GM18511 (cell line): ENCODE results near the gene TRPV6.

Experiments
- ATAC-seq: cut with Tn5 transposase; IDR thresholded peaks from one replicate; pipeline ENCODE4 v1.9.1; 2021; ENCODE audit warnings: mild to moderate bottlenecking, moderate library complexity; ENCODE audit not compliant: unreplicated experiment

TRPV6 gene

DNA sequence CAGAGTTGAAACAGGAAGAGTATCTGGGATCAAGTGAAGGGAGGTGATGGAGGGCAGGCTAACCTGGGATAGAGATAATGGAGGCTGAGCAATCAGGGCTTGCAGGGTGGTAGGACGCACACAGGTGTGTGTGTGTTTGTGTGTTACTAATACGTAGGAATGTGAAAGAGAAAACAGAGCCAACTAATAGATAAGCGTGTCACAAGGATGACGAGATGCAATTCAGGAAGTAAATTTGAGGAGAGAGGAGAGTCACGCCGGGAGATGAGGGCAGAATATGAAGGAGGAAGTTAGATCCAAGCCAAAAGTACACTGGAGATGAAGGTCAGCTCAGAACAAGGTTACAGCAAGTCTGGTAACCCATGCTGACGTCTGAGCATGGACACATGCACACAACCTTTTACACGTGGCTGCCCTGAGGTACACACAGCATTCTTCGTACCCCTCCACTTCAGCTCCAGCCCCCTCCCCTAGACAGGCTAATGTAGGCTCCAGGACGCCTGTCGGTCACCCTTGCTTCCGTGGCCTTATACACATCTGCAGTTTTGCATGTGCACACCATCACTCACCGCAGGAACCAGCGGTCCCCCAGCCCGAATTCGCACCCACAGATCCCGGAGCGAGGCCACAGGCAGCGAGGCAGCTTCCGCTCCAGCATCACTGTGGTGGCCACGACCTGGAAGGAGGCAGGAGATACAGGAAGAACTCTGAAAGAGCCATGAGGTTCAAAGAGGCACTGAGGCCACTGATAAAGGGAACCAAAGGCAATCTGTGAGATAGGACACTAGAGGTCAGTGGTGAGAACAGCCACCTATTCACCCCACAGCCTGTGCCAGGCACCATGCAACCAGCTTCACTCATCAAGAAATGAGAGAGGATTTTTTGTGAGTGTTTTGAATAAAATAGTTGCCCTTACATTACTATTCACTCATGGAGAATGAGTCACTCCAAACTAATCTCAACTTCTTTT is 23.7 kb upstream of the TRPV6 start:
- no peak for ATAC-seq

DNA sequence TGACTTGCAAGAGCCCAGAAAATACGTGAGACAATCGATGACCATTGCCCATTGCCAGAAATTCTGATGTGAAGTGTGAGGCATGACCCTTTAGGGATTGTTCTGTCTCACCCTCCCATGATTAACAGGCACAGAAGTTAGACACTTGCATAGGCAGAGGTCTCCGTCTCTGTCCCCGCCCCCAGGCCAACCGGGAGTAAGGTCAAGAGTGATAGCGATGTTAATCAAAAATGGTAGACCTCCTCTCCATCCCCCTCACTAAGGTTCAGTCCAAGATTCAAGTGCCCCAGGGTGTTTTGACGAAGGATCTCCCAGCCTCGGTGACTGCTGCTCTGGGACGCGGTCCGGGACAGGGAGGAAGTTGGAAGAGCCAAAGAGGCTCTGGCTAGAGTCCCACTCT is 22.7 kb upstream of the TRPV6 start:
- ATAC-seq, result no peak

DNA sequence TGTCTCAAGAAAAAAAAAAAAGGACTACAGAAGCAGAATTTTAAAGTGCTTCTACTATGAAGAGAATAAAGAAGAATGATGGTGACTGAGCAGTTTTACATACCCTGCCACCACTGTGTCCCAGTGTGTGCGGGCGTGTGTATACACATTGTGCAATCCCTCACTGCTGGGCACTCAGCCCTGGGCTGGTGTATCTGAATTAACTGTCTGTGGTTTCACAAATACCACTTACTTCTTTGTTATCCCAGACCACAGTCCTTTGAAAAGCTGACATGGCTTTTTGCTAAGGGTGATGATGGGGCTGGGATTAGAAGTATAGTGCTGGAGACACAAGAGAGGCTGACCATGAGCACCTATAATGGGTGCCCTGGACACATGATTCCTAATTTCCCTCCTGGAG is 21.1 kb upstream of the TRPV6 start:
- no peak for ATAC-seq

DNA sequence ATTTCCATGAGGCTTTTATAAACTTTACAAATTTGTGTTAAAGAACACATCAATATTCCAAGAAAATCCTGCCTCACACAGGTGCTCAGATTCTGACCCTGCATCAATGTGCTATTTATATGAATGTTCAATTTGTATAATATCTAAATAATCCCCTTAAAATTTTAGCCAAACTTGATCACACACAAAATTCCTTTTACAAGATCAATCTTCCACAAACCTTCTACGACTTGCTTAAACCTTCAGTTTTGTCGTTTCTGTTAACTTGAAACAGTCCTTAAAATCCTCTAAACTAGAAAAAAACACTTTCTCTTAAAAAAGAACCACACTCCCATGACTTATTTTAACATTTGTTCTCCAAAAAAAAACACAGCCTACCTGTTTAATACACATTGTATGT is 20.2 kb upstream of the TRPV6 start:
- ATAC-seq, result no peak

DNA sequence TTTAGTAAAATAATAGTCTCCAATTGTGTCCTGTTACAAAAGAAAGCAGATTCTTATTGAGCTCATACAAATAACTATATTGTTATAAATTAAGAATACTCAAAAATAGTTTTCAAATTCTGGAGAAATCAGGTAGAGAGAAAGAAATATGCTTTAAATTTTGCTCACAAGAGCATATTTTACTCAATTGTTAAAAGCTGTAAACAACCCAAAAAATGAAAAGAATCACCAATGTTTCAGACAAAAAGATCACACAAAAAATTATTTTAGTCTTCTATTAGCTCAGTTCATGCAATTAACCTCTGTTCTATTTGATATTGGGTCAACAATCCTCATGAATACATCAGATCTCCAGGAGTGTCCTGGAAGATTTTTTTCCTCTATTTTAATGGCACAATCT is 18.6 kb upstream of the TRPV6 start:
- no peak for ATAC-seq

DNA sequence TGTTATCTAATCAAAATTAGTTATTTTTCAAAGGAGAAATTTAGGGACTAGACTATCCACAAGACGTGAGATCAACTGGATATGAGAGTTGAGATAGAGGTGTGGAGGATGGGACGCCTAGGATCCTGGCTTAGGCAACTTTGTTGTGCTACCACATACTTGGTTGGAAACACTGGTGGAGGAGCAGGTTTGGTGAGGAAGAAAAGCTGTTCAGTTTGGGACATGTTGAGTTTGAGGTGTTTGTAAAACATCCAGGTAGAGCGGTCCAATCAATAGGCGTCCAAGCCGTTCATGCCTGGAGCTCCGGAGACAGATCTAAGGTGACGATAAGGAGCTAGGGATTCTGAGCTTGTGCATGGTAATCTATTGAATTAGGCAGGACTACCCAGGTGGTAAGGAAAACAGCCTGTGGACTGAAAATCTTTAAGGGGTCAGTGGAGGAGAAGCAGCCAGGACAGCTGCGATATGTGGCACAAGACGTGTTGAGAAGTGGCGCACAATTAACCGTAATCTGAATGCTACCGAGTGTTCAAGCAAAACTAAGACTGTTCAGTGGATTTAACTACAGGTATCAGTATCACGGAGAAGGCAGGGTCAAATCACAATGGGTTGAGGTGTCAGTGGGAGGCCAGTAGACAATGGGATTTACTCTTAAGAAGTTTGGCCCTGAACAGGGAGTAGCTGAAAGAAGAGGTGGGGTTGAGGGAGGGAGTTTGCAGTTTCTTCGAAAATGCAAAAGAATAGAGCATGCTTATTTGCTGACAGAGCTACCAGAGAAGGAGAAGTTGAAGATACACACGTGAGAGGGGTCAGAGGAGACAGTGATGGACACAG is 16.1 kb upstream of the TRPV6 start:
- ATAC-seq, result no peak

DNA sequence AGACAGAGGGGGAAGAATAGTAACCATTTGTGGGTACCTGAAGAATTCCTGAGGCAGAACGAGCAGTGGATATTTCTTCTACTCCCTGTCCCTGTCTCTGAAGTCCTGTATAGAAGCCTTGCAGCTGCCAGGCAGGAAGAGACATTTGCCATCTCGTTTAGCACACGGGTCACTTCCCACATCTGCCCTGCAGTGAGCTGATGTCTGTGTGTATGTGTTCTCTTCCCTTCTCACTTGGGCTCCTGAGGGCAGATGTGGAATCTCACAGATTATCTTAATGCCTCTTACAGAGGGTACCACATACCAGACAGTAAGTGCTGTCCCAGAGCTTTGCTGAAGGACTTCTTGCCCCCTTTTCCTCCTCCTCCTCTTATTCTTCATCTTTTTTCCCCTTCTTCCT is 14.1 kb upstream of the TRPV6 start:
- no peak for ATAC-seq

DNA sequence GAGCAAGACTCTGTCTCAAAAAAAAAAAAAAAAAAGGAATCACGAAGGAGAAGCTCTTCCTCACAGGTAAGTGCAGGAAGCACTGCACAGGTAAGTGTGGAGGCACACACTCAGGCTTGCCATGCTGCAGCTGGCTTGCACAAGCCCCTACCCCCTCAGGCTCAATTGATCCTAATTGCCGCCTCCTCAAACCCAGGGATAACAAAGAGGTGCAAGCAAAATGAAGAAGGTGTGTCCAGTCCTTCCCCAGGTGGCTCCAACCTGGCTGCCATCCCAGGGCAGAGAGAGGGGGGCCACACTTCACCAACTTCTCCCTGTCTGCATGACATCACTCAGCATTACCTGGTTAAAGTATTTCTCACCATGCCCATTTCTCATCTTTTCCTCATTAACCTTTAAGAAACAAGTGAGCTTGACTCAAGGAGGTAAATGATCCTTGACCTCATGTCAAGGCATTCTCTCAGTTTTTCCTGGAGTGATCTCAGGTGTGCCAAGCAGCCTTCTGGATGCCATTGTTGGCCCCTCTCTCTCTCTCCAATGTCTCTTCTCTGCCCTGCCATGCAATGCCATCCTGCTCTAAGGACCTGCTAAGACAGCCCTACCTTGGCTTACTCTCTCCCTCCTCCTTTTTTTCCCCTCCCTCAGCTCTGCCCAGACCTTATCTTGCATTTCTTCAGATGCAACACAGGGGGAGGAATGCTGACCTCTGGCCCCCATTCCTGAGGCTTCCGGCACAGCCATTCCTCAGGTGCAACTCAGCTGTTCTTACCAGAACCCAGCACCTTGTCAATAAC is 13.0 kb upstream of the TRPV6 start:
- ATAC-seq, result no peak

DNA sequence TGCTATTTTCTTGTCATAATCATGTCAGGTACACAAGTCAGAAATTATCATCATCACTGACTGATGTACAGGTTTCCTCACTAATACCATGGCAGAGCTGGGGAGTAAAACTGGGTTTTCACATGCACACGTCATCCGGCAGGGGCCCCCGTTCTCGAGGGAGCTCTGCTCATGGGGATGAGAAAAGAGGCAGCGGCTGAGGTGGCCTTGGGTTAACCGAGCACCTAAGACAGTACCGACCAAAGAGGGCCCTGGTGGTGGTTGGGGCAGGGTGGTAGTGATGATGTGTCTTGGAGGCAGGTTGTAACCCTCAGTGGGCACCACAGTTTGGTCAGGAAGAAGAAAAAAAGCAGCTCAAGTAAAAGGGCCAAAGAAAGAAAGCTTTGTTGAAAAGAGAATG is 12.1 kb upstream of the TRPV6 start:
- no peak for ATAC-seq

DNA sequence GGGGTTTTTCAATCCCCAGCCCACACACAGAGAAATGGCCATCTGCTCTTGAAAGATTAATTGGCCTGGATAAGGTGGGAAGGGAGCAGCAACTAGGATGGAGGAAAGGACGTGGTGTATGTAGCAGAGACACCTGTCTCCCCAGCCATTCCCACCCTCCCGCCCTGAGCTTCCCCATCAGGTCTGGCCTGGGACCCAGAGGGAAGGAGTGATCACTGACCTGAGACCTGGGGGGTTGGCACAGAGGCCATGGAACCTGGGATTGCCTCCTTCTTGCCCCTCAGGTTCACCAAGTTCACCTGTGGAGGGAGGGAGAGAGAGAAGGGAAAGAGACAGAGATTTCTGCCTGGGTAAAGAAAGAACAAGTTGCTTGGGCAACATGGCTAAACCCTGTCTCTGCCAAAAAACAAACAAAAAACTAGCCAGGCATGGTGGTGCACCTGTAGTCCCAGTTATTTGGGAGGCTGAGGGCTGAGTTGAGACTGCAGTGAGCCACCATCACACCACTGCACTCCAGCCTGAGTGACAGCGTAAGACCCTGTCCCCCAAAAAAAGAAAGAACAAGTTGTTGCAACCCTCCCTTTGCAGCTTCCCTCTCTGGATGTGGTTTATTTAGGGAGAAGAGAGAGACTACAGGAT is 11.3 kb upstream of the TRPV6 start:
- ATAC-seq, result no peak

DNA sequence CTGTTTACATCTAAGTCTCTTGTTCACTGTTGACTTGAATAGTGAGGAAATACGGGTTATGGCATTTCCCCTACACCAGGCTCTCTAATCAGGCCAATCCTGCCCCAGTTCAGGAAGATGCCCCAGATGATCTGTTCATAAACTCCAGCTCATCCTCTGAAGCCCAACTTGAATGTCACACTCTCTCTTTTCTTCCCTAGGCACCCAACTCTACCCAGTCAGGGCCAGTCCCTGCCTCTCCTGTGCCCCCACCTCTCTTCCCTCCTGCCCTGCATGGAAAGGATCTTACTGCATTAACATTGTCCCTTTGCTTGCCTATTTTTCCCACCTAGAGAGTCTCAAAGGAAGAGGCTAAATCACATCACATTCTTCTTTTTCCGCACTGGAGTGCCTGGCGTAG is 10.6 kb upstream of the TRPV6 start:
- ATAC-seq, result no peak

DNA sequence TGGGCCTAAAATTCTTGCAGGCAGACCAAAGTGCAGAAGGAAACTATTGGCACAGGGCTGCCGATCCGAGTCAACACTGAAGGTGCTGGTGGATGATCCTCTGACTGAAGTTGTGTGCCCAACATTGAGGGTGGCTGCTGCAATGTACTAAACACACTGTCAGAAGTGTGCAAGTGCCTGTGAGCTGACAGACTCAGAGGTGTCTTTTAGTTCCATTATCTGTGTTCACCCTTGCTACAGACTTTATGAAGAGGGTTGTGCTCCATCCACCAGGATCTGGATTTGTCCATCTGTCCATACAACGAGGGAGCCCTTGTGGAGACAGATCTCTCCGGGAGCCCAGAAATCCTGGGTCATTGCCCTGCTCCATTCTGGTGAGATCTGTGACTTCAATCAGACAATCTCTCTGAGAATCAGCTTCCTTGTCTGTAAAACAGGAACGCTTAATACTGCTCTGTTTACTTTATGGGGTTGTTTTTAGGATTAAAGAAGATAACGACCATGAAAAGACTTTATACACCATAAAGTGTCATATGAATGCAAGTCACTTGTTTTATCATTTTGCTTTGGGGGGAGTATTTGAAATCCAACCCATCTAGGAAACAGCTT is 9.5 kb upstream of the TRPV6 start:
- no peak for ATAC-seq

DNA sequence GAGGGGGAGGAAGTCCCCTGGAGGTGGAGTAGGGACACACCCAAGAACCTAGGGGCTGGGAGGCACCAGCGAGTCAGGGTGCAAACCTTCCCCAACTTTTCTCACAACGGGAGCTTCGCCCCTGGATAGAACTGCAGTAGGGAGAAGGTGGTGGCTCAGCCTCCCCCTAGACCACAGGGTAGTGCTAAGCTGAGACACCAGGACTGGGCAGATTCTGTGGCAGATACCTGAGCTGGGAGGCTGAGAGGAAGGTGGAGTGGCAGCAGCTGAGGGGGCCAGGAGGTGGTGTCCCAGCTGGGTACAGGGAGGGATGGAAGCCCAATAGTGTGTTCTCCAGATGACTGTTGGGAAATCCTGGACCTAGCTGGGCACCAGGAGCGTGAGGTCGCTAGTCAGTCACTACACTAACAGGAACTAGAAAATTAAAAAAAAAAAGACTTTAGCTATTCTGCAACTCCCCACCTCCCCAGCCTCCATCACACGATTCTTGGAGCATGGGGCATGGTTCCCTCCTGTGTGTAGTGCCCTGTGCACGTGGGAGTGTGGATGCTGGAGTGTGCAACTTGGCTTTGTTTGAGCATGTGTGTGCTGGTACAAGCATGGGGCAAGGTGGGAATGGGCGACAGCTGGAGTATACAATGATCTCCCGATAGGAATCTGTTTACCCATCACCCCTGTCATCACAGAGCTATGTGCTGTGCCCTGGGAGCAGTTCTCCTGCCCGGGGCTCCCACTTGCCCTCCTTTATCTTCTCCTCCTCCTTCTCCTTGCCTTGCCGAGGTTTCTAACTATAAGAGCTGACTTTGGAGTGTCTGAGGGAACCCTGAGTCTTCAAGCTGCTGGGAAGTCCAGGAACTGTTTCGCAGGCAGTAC is 8.8 kb upstream of the TRPV6 start:
- ATAC-seq, result no peak

DNA sequence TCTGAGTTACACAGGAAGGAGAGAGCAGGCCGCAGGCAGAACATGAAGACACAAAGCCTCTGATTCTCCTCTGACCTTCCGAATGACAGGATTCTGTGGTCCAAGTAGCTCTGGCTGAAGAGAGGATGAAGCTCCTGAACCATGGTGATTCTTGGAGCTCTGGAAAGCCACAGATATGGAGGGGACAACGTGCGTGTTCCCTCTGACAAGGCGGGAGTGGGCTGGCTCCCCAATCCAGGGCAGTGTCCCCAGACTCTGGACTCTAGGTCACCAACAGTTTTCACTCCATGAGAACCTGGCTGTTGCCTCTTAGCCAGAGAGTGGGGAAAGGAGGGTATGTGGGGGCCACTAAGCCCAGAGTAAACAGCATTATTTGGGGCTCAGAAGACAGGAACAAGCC is 7.4 kb upstream of the TRPV6 start:
- ATAC-seq, result no peak

DNA sequence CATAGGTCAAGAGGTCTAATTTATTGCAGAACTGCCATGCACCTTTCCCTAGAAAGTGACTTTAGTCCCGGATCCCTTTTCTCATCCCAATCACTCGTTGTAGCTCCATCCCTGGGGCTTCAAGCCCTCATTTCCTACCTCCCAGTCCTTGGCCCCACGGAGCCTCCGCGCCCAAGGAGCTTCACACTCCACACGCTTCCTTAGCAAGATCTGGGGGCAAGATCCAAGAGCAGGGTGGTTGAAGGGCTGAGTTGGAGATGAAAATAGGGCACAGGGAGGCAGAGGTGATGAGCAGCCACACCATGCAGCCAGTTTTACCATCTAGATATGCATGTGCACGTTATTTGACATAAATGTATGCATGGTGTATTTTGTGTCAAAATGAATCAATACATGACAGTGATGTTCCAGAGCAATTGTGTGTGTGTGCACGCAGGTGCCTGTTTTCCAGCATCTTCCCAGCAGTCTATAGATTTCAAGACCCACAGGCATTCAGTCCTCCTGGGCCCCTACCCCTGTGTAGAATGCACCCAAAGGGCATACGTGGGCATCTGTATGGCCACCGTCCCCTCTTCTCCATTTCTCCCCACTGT is 6.0 kb upstream of the TRPV6 start:
- no peak for ATAC-seq

DNA sequence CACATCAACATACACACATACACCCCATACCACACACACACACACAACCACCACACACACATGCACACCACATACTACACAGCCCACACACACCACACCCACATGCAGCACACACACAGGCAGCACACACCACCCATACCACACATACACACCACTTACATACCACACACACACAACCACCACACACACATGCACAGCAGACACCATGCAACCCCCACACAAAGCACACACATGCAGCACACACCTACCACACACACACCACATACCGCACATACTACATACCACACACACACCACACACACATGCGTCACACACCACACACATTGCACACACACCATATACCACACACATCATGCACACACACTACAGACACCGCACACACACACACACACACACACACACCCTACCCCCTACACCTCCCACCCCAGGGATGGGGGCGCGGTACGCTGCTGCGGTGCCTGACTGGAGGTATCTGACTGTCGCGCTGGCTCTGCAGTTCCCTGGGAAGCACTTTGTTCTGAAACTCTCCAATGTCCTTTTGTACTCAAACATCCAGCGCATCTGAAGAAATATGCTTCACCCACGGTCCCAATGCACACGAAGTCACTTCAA is 5.4 kb upstream of the TRPV6 start:
- ATAC-seq, result no peak

DNA sequence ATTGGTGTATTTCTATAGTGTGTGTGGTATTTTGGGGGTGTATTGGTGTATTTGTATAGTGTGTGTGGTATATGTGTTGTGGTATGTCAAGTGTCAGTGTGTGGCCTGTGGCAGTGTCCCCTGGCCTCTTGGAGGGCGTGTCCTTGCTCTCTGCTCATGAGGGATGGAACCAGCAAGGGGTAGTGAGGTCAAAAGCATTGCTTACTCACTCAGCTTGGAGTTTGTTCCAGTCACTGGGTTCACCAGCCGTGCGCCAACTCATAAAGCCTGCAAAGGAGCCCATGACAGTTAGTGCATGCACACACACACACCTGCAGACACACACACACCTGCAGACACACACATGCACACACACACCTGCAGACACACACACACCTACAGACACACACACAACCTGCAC is 4.3 kb upstream of the TRPV6 start:
- no peak for ATAC-seq

DNA sequence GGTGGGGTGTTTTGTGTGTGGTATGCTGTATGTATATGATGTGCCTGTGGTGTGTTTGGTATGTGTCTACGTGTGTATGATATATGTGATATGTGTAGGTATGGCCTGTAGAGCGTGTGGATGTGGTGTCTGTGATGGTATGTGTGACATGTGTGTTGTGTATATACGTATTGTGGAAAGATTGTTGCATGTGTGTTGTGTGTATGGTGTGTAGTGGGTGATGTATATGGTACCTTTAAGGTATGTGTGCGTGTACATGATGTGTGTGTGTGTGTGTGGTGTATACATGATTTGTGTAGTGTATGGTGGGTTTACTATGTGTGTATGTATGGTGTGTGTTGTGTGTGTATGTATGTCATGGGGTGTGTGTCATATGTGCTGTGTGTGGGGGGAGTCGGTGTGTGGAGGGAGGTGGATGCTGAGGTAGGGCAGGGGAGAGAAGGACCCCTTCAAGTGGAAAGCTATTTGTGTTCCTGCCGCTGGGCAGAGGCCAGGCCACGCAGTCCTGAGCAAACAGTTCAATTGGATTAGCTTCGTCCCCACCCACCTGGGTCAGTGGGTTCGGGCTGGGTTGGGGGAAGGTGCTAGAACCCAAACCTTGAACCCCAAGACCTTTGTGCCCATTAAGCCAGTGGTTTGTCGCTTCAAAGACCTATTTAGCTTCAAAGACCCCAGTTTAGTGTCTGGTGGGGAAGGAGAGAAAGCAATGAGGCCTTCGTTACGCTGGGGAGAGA is 1.9 kb upstream of the TRPV6 start:
- no peak for ATAC-seq
